GM12878 (cell line): ENCODE measurements around the gene KDM5B. TPM values are rescaled to one million over a fixed set of nuclear protein-coding genes. Genes with fewer than 3 reads are reported as not detected.

Experiments
- ATAC-seq: fragments of 200-7000 bp; cut with Tn5 transposase; 3 replicates; pipeline ENCODE4 v1.9.1; 2020; ENCODE audit warnings: mild to moderate bottlenecking, moderate library complexity
- Bru-seq: library from RNA; stranded (reverse); fragments of 400-500 nt; gene quantifications from one replicate; lab custom pipeline; 2021; lab: Mats Ljungman, UMichigan
- BruChase-seq, 2 experiments: library from RNA; stranded (reverse); fragments of 400-500 nt; gene quantifications; one replicate each; lab custom pipeline; 2021; lab: Mats Ljungman, UMichigan
- BruUV-seq: library from RNA; stranded (reverse); fragments of 400-500 nt; replicated peaks from 2 replicates; lab custom pipeline; 2021; lab: Mats Ljungman, UMichigan
- CTCF ChIA-PET: fragments of 300-600 bp; sonication (Branson Sonifier 250); formaldehyde crosslinking; extraction: SDS; loops from one replicate; lab custom pipeline; 2021; ENCODE audit warnings: inconsistent platforms; lab: Yijun Ruan, JAX
- POLR2A ChIA-PET: fragments of 350-600 bp; formaldehyde crosslinking; extraction: SDS; loops from one replicate; lab custom pipeline; 2021; ENCODE audit warnings: inconsistent platforms; lab: Charles Lee
- RAD21 ChIA-PET: fragments of 300-600 bp; sonication (Branson Sonifier 250); formaldehyde crosslinking; loops from one replicate; lab custom pipeline; 2023; ENCODE audit warnings: antibody characterized with exemption; ENCODE audit not compliant: unreplicated experiment; lab: Charles Lee
- SMC1A ChIA-PET: fragments of 300-600 bp; sonication (Branson Sonifier 250); formaldehyde crosslinking; loops from one replicate; lab custom pipeline; 2023; ENCODE audit not compliant: unreplicated experiment, uncharacterized antibody; lab: Charles Lee
- DNase-seq: peaks from one replicate; pipeline ENCODE4 v3.0.0-alpha.2; 2011; ENCODE audit warnings: low read depth, low spot score
- FAIRE-seq: peaks from 3 replicates; lab custom pipeline; 2011; peaks lifted over from hg19 to GRCh38; lab: Jason Lieb, UNC
- H2AFZ ChIP-seq: 2 replicates; pipeline ENCODE4 v1.6.0; 2011; ENCODE audit warnings: low read depth, low read length, control low read depth; ENCODE audit not compliant: control insufficient read depth
- H3K27ac ChIP-seq: 2 replicates; pipeline ENCODE4 v1.5.1; 2011; ENCODE audit warnings: control low read depth; ENCODE audit not compliant: control insufficient read depth, insufficient read depth
- H3K27me3 ChIP-seq, 2 experiments: replicated peaks in 1 of 2; 2 replicates each; pipeline versions ENCODE4 v1.6.0 to v1.6.1; 2011; ENCODE audit warnings: low read length in 1 of 2; ENCODE audit not compliant: control insufficient read depth in 2 of 2, insufficient read depth in 2 of 2
- H3K36me3 ChIP-seq, 2 experiments: 2 replicates each; pipeline ENCODE4 v1.5.1; 2011; ENCODE audit warnings: low read length in 1 of 2; ENCODE audit not compliant: control insufficient read depth in 2 of 2, insufficient read depth in 2 of 2
- H3K4me1 ChIP-seq: 2 replicates; pipeline ENCODE4 v1.6.1; 2011; ENCODE audit warnings: mild to moderate bottlenecking, low read length, moderate library complexity, mixed read lengths; ENCODE audit not compliant: control insufficient read depth, insufficient read depth
- H3K4me2 ChIP-seq: 2 replicates; pipeline ENCODE4 v1.6.0; 2011; ENCODE audit warnings: control low read depth; ENCODE audit not compliant: control insufficient read depth, insufficient read depth
- H3K4me3 ChIP-seq: fragments of 200-600 bp; sonication (generic); 2 replicates; pipeline ENCODE4 v1.5.1; 2016
- H3K79me2 ChIP-seq: 2 replicates; pipeline ENCODE4 v1.6.0; 2011; ENCODE audit warnings: low read length; ENCODE audit not compliant: control insufficient read depth, insufficient read depth
- H3K9ac ChIP-seq: 2 replicates; pipeline ENCODE4 v1.8.0; 2011; ENCODE audit warnings: low read length, control low read depth, mixed read lengths; ENCODE audit not compliant: control insufficient read depth, insufficient read depth
- H3K9me3 ChIP-seq: replicated peaks from 3 replicates; pipeline ENCODE4 v1.5.1; 2011; ENCODE audit warnings: mild to moderate bottlenecking, low read length; ENCODE audit not compliant: control insufficient read depth, insufficient read depth
- H4K20me1 ChIP-seq: 2 replicates; pipeline ENCODE4 v1.6.0; 2011; ENCODE audit not compliant: control insufficient read depth, insufficient read depth
- EP300 ChIP-seq, 2 experiments: fragments of 150-350 bp in 1 of 2; IDR thresholded peaks; 2 replicates each; pipeline ENCODE4 v1.6.1; 2011 to 2012; ENCODE audit warnings: low read depth in 2 of 2, low read length in 2 of 2, borderline replicate concordance in 1 of 2, improper control_type of control experiment in 1 of 2, inconsistent platforms in 1 of 2; ENCODE audit not compliant: control insufficient read depth in 1 of 2
- ESRRA ChIP-seq: IDR thresholded peaks from 2 replicates; pipeline ENCODE4 v1.6.1; 2012; ENCODE audit warnings: mild to moderate bottlenecking, low read length, improper control_type of control experiment
- FOXK2 ChIP-seq: fragments of 450-650 bp; IDR thresholded peaks from 2 replicates; pipeline ENCODE4 v1.6.1; 2017; ENCODE audit warnings: mild to moderate bottlenecking, moderate library complexity
- IKZF1 ChIP-seq: fragments of 450-650 bp; conservative IDR thresholded peaks from 2 replicates; pipeline ENCODE4 v1.6.1; 2017; ENCODE audit warnings: antibody characterized with exemption, mild to moderate bottlenecking
- IKZF2 ChIP-seq, 2 experiments: fragments of 450-650 bp; IDR thresholded peaks; 2 replicates each; pipeline ENCODE4 v1.6.1; 2017; ENCODE audit warnings: mild to moderate bottlenecking in 2 of 2, moderate library complexity in 2 of 2
- KDM1A ChIP-seq: fragments of 200-600 bp; sonication (generic); IDR thresholded peaks from 2 replicates; pipeline ENCODE4 v1.6.1; 2016; ENCODE audit warnings: borderline replicate concordance
- NFIC ChIP-seq: IDR thresholded peaks from 2 replicates; pipeline ENCODE4 v1.6.1; 2012; ENCODE audit warnings: low read depth, mild to moderate bottlenecking, inconsistent platforms, low read length, moderate library complexity
- RB1 ChIP-seq: fragments of 450-650 bp; formaldehyde crosslinking; IDR thresholded peaks from 2 replicates; pipeline ENCODE4 v1.6.1; 2017; ENCODE audit warnings: mild to moderate bottlenecking, borderline replicate concordance
- SMAD5 ChIP-seq: IDR thresholded peaks from 2 replicates; pipeline ENCODE4 v1.6.1; 2016; ENCODE audit warnings: antibody characterized with exemption, low read depth
- TAF1 ChIP-seq: IDR thresholded peaks from 2 replicates; pipeline ENCODE4 v1.6.1; 2011; ENCODE audit warnings: mild to moderate bottlenecking, low read depth, low read length, borderline replicate concordance
- WRNIP1 ChIP-seq: IDR thresholded peaks from 2 replicates; pipeline ENCODE4 v1.6.1; 2011; ENCODE audit warnings: low read depth, low read length, improper control_type of control experiment, borderline replicate concordance
- ZNF622 ChIP-seq: fragments of 450-650 bp; IDR thresholded peaks from 2 replicates; pipeline ENCODE4 v1.6.1; 2017; ENCODE audit warnings: mild to moderate bottlenecking, inconsistent platforms
- WGBS: methylation state at CpG from one replicate; pipeline ENCODE4 v1.1.6; 2016; ENCODE audit warnings: low lambda C conversion rate; ENCODE audit not compliant: insufficient replicate concordance, insufficient coverage; ENCODE audit errors: missing lambda C conversion rate; 5-methylcytosine and 5-hydroxymethylcytosine counted together
- in situ Hi-C: fragments of 300-500 bp; cut with MboI; formaldehyde crosslinking; loops from 9 replicates; pipeline ENCODE4 v1.14.3; 2018; ENCODE audit warnings: mixed read lengths
- intact Hi-C: fragments of 100-400 bp; cut with micrococcal nuclease; formaldehyde crosslinking; loops from one replicate; pipeline ENCODE4 v1.14.2; 2022; ENCODE audit not compliant: unreplicated experiment
- long read RNA-seq, 2 experiments: library from polyadenylated mRNA; unstranded; transcript quantifications; one replicate each; pipeline ENCODE4 v2.0.0, GENCODE V29; 2019 to 2020
- polyA minus RNA-seq, 3 experiments: library from RNA; depleted of rRNA, polyadenylated mRNA; stranded (reverse); fragments of >200 nt; gene quantifications; 2 replicates each; pipeline ENCODE4 v1.2.3, GENCODE V29; 2011
- polyA plus RNA-seq, 11 experiments: library from polyadenylated mRNA; depleted of rRNA in 4 of 11; unstranded in 6 of 11; stranded (reverse) in 5 of 11; fragments of >200 nt; fragmentation: Nextera tagmentation in 4 of 11; fragmentation: Illumina TruSeq in 1 of 11; extraction: Ambion mirVana in 4 of 11; extraction: Trizol in 1 of 11; gene quantifications; 1 replicate in 1 of 11; 2 replicates in 10 of 11; pipeline versions ENCODE4 v1.2.1 to v1.2.3, GENCODE V29; 2011 to 2016; ENCODE audit warnings: inconsistent platforms in 2 of 11, missing spikeins in 2 of 11, low read depth in 1 of 11
- total RNA-seq, 4 experiments: library from RNA; depleted of rRNA in 3 of 4; stranded (reverse); fragments of >200 nt in 3 of 4; fragmentation: Illumina TruSeq in 1 of 4; extraction: Trizol in 1 of 4; gene quantifications; 2 replicates each; pipeline versions ENCODE4 v1.2.1 to v1.2.3, GENCODE V29; 2013 to 2021
- TF ChIP-seq, protein P1 (sequence below): fragments of 450-650 bp; IDR thresholded peaks from 2 replicates; pipeline ENCODE4 v1.6.1; 2017; ENCODE audit warnings: borderline replicate concordance
- TF ChIP-seq, protein P2 (sequence below), 3 experiments: IDR thresholded peaks in 2 of 3; conservative IDR thresholded peaks in 1 of 3; 2 replicates each; pipeline ENCODE4 v1.5.1; 2011; ENCODE audit warnings: low read depth in 3 of 3, low read length in 3 of 3, mild to moderate bottlenecking in 3 of 3, control low read depth in 2 of 3, moderate library complexity in 2 of 3, inconsistent platforms in 1 of 3, mixed read lengths in 1 of 3; ENCODE audit not compliant: control insufficient read depth in 2 of 3, insufficient read depth in 1 of 3; ENCODE audit errors: extremely low read depth in 1 of 3

Gene KDM5B
- 307 and 313 TPM in 2 replicates for total RNA-seq (2013; cell fraction: nucleolus; rRNA removed)
- total RNA-seq (2014; rRNA removed) (8.4 and 11.2 TPM in 2 replicates), total RNA-seq (2014; rRNA removed; fragmentation: Illumina TruSeq; extraction: Trizol) (8.2 and 10.4 TPM in 2 replicates), total RNA-seq (2021) (9.5 and 12.7 TPM in 2 replicates), polyA plus RNA-seq (2011; rRNA removed) (26.6 and 29.9 TPM in 2 replicates), polyA plus RNA-seq (2014; fragmentation: Illumina TruSeq; extraction: Trizol) (6.6 and 10.1 TPM in 2 replicates), polyA plus RNA-seq (2014; fragmentation: Nextera tagmentation; extraction: Ambion mirVana) (1 to 10 TPM; 1.7 to 2.1 TPM), polyA plus RNA-seq (2014; rRNA removed) (4.9 and 6.9 TPM in 2 replicates), polyA plus RNA-seq (2016; fragmentation: Nextera tagmentation; extraction: Ambion mirVana) (10 to 100 TPM in 1 of 2 experiments, 1 to 10 TPM in 1; 8.0 to 11.3 TPM), polyA minus RNA-seq (2011; rRNA and poly(A)+ RNA removed) (76.3 and 95.0 TPM in 2 replicates), Bru-seq, nascent RNA (percentile 87 among the genes with signal in this experiment), BruChase-seq, experiment 1, labeled RNA remaining after a 6-hour chase (percentile 70 among the genes with signal in this experiment), BruChase-seq, experiment 2, labeled RNA remaining after a 2-hour chase (percentile 80 among the genes with signal in this experiment)
- polyA plus RNA-seq (2011; ENCODE audit: low read depth) = 9.6 TPM
- 14.7 and 19.9 TPM in 2 replicates for polyA plus RNA-seq (2011; cell fraction: cytosol; rRNA removed)
- polyA plus RNA-seq (2011; cell fraction: nucleus; rRNA removed) = 40.3 and 50.7 TPM in 2 replicates
- polyA plus RNA-seq (2012) = 11.0 and 13.6 TPM in 2 replicates
- 17.8 and 19.9 TPM in 2 replicates for polyA minus RNA-seq (2011; cell fraction: cytosol; rRNA and poly(A)+ RNA removed)
- 65.3 and 89.3 TPM in 2 replicates for polyA minus RNA-seq (2011; cell fraction: nucleus; rRNA and poly(A)+ RNA removed)
- long read RNA-seq, experiment 1 = 0 reads
- long read RNA-seq, experiment 2, full-length matches to known transcripts = 6 of 20 reads
- long read RNA-seq, experiment 2, partial matches to known transcripts = 13 of 20 reads
- long read RNA-seq, experiment 2, other reads (novel, unspliced or antisense) = 1 of 20 reads

DNA sequence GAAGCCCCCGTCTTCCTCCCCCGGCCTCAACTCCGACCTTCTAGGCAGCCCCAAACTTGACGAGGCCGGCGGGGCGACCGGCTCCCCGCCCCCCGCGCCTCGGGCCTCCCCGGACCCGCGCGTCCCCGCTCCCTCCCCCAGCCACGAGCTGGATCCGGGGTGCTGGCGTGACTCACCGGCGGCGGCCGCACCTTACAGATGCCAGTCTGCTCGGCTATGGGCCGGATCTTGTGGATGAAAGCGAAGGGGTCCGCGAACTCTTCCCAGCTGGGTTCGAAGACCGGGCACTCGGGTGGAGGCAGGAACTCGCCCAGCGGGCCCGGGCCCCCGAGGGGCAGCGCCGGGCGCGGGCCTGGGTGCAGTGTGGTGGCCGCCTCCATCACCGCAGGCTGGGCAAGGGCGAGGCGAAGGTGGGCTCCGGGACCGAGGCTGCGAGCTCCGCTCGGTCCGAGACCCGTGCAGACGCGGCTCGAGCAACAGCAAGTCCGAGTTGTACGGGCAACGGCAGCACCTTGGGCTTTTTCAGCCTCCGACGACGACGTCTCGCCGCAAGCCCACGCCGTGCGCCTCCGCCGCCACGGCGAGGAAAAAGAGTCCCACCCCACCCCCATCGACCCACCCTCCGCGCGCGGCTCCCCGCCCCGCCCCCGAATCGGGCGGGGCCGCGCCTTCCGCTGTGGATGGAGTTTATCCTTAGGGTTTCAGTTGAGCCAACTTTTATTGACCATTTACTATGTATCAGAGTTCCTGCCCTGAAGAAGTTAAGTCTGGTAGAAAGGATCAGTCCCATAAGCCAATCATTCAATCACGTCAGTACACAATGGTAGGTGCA is at the start of gene KDM5B:
Gene KDM5B, minus strand, starts transcription at position 496 of the 832 bp plus-strand sequence. Its CDS starts 116 bp downstream, at position 380.
- RAD21 ChIA-PET = no interaction called here
- in situ Hi-C loops = no loop called here
- TF ChIP-seq FOXK2 (no peak), RB1 (no peak), KDM1A (no peak), IKZF2 (IDR thresholded peaks at IDR 0.05) (no peak), ESRRA (no peak), NFIC (no peak), WRNIP1 (no peak), ZNF622 (no peak), EP300 (IDR thresholded peaks at IDR 0.05; ENCODE audit: borderline replicate concordance in 1 of 2, control insufficient read depth in 1 of 2, low read depth in 2 of 2, low read length in 2 of 2) (no peak), TAF1 (peak; percentile 91), IKZF1 (peak; percentile 55), SMAD5 (peak; percentile 69; the same call in 1 of the 2 replicates)
- TF ChIP-seq, protein P1, sequence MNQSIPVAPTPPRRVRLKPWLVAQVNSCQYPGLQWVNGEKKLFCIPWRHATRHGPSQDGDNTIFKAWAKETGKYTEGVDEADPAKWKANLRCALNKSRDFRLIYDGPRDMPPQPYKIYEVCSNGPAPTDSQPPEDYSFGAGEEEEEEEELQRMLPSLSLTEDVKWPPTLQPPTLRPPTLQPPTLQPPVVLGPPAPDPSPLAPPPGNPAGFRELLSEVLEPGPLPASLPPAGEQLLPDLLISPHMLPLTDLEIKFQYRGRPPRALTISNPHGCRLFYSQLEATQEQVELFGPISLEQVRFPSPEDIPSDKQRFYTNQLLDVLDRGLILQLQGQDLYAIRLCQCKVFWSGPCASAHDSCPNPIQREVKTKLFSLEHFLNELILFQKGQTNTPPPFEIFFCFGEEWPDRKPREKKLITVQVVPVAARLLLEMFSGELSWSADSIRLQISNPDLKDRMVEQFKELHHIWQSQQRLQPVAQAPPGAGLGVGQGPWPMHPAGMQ = no peak
- TF ChIP-seq, protein P2, sequence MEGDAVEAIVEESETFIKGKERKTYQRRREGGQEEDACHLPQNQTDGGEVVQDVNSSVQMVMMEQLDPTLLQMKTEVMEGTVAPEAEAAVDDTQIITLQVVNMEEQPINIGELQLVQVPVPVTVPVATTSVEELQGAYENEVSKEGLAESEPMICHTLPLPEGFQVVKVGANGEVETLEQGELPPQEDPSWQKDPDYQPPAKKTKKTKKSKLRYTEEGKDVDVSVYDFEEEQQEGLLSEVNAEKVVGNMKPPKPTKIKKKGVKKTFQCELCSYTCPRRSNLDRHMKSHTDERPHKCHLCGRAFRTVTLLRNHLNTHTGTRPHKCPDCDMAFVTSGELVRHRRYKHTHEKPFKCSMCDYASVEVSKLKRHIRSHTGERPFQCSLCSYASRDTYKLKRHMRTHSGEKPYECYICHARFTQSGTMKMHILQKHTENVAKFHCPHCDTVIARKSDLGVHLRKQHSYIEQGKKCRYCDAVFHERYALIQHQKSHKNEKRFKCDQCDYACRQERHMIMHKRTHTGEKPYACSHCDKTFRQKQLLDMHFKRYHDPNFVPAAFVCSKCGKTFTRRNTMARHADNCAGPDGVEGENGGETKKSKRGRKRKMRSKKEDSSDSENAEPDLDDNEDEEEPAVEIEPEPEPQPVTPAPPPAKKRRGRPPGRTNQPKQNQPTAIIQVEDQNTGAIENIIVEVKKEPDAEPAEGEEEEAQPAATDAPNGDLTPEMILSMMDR (IDR thresholded peaks at IDR 0.05 in 2 of 3, conservative IDR thresholded peaks at IDR 0.05 in 1 of 3; ENCODE audit: control insufficient read depth in 2 of 3, extremely low read depth in 1 of 3, insufficient read depth in 1 of 3, low read depth in 3 of 3, low read length in 3 of 3) = no peak

More for the DNA sequence above, at the start of gene KDM5B:
- Histone ChIP-seq H3K36me3 (no peaks in the 10 kb centered on the region), H3K27ac (no peak within 1 kb of the TSS; the same call in 1 of the 2 replicates), H3K4me3 (peak within 1 kb of the TSS; percentile 77), H3K9me3 (no peaks in the 10 kb centered on the region), H3K79me2 (peaks cover 33% of the 10 kb centered on the region), H3K4me1 (peaks cover 3% of the 10 kb centered on the region; the same call in 1 of the 2 replicates), H3K9ac (peak within 1 kb of the TSS; percentile 76), H2AFZ (peak within 1 kb of the TSS; percentile 64), H3K4me2 (peak within 1 kb of the TSS; percentile 69), H3K27me3 (no peaks in the 10 kb centered on the region; a peak in 3 of 4 replicates), H4K20me1 (no peaks in the 10 kb centered on the region)
- peak; percentile 28 for ATAC-seq
- CTCF ChIA-PET = no interaction called here
- SMC1A ChIA-PET = no interaction called here
- 3% methylated on average over 57 of the region's 84 CpGs for WGBS
- intact Hi-C loops = loop anchor here (10.0 kb wide), 1 partner anchor 197 kb away; the partner anchor contains the start of gene TMEM183A
- peak; percentile 56 for FAIRE-seq
- POLR2A ChIA-PET = interaction anchor here (0.5 to 0.7 kb wide), 3 partner anchors 79 to 1216 kb away, joined by 3 to 6 read pairs (median 4); no protein-coding TSS in a partner anchor
- BruUV-seq = no TSS peak
- no peak for DNase-seq
